Activated CD8-positive, alpha-beta memory T cell treated with anti-CD3 and anti-CD28 coated beads for 1 hour (primary cell): Measurements from ENCODE around the gene IL20RB.

Experiments
- DNase-seq, 2 donors: peaks; one replicate each; pipeline ENCODE4 v3.0.0-alpha.2; 2020; ENCODE audit warnings: low read depth in 1 of 2; ENCODE audit errors: extremely low read depth in 1 of 2

IL20RB gene

GRCh38 chr3:137026701-137027100 is 68.9 kb downstream of the IL20RB start:
- DNase-seq, result no peak

DNA sequence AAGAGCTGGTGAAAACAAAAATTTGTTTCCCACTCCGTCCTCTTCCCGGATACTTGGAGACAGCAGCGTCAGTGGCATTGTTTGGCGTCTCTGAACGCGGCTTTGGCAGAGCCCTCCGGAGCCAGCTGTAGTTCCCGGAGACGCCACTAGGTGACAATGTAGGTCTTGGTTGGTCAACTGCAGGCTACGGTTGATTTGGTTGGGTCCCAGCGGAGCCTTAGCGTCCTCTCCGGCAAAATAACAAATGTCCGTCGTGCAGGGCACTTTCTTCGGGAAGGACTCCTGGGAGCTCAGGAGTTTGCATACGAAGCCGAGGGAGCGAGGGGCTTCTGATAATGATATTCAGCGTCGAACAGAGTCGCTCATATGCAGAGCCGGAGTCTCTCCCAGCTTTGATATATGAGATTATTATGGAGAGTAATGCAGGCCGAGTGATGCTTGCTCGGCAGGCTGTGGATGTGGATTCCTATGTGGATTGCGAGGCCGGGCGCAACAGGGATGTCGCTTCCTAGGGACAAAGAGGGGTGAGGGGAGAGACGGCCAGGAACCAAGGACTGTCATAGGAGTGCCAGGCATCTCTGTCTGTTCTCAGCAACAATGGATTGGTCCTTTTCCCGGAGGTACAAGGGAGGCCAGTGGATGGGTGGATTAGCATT is 74.8 kb downstream of the IL20RB start:
- DNase-seq, result peak; percentile 19 to 65

DNA sequence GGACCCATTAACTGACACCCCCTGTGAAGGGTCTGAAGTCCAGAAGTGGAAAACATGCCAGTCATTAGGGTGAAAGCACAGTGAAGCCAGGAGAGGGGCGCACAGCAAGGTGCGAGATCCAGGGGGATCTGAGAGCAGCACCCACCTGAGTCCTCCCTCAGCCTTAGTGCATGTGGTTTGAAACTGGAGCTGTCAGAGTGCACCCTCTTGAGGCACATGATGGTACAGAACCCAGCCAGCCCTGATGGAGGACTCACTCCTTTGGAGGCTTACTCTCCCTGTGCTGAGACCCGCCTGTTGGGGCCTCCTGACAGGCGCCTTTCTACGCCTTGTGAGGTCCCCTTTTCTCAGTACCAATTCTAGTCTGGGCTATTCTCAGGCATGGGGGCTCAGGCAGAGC is 77.8 kb downstream of the IL20RB start:
- DNase-seq, result no peak

GRCh38 chr3:137039570-137039969 is 81.8 kb downstream of the IL20RB start:
- DNase-seq, result no peak

DNA sequence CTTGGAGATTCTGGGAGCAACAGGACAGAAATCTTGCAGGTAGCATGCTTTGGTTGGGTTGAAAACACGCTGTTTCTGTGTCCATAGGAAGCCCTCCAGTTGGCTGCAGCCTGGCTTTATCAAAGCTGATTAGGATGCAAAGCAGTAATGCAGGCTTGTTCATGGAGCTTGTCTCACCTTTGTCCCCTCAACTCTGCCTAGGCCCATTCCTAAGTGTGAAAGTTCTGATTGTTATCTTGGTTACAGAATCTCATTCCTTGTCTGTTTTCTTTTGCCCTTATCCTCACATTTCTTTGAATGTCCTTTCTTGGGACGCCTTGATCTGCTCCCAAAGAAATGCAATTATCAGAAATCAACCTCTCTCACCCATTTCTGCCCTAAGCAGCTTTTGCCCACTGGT is 83.5 kb downstream of the IL20RB start:
- no peak for DNase-seq

DNA sequence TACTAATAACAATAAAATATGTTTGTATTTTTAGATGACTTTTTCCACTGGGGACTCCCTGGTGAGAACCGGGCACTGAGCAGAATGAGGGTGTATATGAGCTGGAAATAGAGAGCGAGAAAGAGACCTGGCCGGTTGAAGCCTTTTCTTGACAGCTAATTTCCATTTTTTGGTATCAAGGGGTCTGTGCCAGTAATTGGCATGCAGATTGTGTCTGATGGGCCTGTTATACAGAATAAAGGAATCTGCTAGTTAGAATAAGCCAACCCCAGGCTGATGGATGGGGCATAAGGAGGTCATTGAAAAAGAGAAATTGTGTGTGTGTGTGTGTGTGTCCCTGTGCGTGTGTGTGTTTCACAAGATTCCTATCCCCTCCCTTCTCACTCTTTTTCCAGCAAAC is 83.9 kb downstream of the IL20RB start:
- no peak for DNase-seq

- no peak for DNase-seq
Measured at GRCh38 chr3:137046747-137047146, 89.0 kb downstream of the IL20RB start.

GRCh38 chr3:137047240-137047639 is 89.5 kb downstream of the IL20RB start:
- no peak for DNase-seq

DNA sequence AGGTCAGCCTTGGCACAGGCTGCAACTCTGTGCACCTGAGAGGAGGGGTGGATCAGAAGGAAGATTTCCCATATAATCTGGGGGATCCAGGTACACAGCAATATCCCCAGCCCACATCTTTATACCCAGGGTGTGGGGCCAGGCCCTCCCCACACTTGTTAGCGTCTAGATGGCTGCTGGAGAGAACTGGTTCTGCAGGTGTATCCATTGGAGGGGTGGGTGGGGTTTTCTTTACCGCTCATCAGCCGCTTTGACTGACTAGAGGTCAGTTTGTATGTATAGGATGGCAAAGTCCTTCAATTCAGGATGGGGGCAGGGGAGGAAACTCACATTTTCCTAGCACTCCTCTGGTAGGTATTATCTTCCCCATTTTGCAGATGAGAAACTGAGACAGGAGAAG is 92.5 kb downstream of the IL20RB start:
- no peak for DNase-seq

- DNase-seq, result no peak
Measured at GRCh38 chr3:137052298-137052697, 94.5 kb downstream of the IL20RB start.
